Measurements from ENCODE around the gene PTGER1. TPM values are rescaled to one million over a fixed set of nuclear protein-coding genes. Genes with fewer than 3 reads are reported as not detected.
A peak's percentile ranks its signal among the peaks of the same experiment; 100 is the strongest.
"Not testable (repeated sequence)": the region's sequence is repeated elsewhere in the genome, so short reads cannot be mapped to it uniquely, and the experiment has no call there.

The PTGER1 gene
- polyA plus RNA-seq, 3 donors: 0.18 to 1.9 TPM; not detected in 1

DNA sequence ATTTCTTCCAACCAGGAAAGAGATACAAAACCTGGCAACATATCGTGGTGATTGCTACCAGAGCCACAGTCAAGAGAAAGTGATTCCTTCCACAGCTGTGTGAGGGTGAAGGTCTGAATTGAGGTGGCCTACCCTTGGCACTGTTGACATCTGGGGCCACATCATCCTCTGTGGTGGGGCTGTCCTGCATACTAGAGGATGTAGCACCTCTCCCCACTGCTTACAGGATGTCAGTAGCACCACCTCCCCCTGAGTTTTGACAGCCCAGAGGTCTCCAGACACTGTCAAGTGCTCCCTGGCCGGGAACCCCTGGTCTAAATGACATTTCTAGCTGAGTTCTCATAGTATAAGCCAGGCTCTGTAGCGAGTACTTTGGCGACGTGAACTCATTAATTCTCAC is 15.5 kb downstream of the PTGER1 start:
- WGBS, 3 donors: 69 to 78% (median 72%) methylated on average over 5 of the region's 5 CpGs
- no peak overlapping the region for H3K27ac ChIP-seq (ENCODE audit: low read depth, low read length)

GRCh38 chr19:14452303-14452702 is 22.9 kb downstream of the PTGER1 start:
- WGBS, 3 donors: 96 to 99% (median 98%) methylated on average over 3 of the region's 3 CpGs
- H3K27ac ChIP-seq (ENCODE audit: low read depth, low read length): not testable (repeated sequence)

- H3K27ac ChIP-seq (ENCODE audit: low read depth, low read length): no peak overlapping the region
- WGBS, 3 donors: 97 to 98% (median 97%) methylated on average over 14 to 19 of the region's 19 CpGs
These were observed 24.3 kb downstream of the PTGER1 start for GRCh38 chr19:14450876-14451275.

DNA sequence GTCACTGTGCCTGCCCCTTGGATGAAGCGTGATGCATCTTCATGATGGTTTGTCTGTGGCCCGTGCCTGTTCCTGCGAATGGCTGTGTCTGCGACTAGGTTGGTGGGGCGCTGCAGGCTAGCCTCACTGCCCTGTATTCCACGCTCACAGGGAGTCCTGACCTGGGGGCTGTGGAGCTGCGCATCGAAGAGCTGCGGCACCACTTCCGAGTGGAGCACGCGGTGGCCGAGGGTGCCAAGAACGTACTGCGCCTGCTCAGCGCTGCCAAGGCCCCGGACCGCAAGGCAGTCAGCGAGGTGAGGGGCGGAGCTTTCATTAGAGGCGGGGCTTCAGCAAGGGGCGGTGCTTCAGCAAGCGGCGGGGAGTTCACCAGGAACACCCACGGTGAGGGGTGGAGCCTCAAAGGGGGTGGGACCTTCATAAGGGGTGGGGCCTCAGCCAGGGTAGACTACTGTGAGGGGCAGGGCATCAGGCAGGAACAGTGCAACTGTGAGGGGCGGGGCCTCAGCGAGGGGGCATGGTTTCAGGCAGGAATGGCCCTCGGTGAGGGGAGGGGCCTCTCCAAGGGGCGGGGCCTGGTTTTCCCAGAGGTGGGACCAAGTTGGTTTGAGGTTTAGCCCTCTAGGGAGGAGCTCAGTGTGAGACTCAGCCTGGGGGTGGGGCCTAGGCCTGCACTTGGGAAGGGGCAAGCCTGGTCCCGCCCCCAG is 24.8 kb downstream of the PTGER1 start:
- 85 to 87% (median 86%) methylated on average over 28 to 30 of the region's 30 CpGs for WGBS, 3 donors
- H3K27ac ChIP-seq (ENCODE audit: low read depth, low read length): no peak overlapping the region

- 84 to 89% (median 86%) methylated on average over 6 of the region's 6 CpGs for WGBS, 3 donors
These were observed 25.8 kb downstream of the PTGER1 start for GRCh38 chr19:14449321-14449720.

DNA sequence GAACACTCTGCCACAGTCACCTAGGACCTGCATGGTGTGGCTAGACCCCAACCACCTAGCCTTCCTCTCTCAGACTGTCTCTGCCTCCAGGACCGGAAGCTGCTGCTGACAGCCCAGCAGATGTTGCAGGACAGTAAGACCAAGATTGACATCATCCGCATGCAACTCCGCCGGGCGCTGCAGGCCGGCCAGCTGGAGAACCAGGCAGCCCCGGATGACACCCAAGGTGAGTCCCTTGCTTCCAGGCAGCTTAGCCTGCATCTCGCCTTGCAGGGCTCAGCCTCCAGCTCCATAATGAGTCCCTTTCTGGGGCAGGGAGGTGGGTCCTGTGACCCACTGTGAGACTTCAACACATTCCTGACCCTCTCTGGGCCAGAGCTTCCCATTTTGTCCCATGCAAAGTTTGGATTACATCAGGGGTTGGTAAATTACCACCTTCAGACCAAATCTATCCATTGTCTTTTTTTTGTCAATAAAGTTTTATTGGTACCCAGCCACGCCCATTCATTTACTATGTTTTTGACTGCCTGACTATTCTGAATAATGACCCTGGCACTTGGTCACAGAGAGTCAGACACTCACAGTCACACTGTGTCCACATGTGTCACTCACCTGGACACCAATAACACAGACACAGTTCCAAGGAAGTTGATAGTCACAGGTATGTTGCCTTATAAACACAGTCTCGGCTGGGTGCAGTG is 28.7 kb downstream of the PTGER1 start:
- 96 to 98% (median 98%) methylated on average over 10 of the region's 10 CpGs for WGBS, 3 donors
- no peak overlapping the region for H3K27ac ChIP-seq (ENCODE audit: low read depth, low read length)

More at GRCh38 chr19:14449321-14449720, 25.8 kb downstream of the PTGER1 start:
- no peak overlapping the region for H3K27ac ChIP-seq (ENCODE audit: low read depth, low read length)

- no peak overlapping the region for H3K27ac ChIP-seq (ENCODE audit: low read depth, low read length)
- 92 to 96% (median 96%) methylated on average over 14 of the region's 14 CpGs for WGBS, 3 donors
These were observed 31.4 kb downstream of the PTGER1 start for GRCh38 chr19:14443632-14444216.

- H3K27ac ChIP-seq (ENCODE audit: low read depth, low read length): no peak overlapping the region
- 84 to 97% (median 96%) methylated on average over 16 of the region's 16 CpGs for WGBS, 3 donors
These were observed 32.1 kb downstream of the PTGER1 start for GRCh38 chr19:14442891-14443631.

- no peak overlapping the region for H3K27ac ChIP-seq (ENCODE audit: low read depth, low read length)
- 86 to 89% (median 89%) methylated on average over 32 to 34 of the region's 34 CpGs for WGBS, 3 donors
These were observed 33.9 kb downstream of the PTGER1 start for GRCh38 chr19:14441041-14441938.

DNA sequence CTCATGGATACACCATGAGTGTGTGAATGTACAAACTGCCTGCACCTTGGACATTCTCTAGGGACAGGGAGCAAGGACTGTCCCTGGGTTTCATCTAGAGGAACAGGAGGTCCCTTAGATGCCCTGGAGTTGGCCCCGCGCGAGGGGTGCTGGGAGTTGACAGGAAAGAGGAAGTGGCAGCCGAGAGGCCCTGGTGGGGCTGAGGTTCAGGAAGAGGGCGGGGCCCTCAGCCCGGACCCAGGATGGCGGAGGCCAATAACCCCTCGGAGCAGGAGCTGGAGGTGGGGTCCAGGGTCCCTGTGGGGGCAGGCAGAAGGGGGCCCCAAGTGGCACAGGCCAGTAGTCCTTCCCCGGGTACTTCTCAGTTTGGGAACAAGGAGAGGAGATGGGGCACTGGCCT is 35.1 kb downstream of the PTGER1 start:
- WGBS, 3 donors: 31 to 59% (median 35%) methylated on average over 9 of the region's 9 CpGs
- peak overlapping the region; percentile 12 for H3K27ac ChIP-seq (ENCODE audit: low read depth, low read length)

GRCh38 chr19:14439014-14439413 is 36.1 kb downstream of the PTGER1 start:
- WGBS, 3 donors: 42 to 68% (median 47%) methylated on average over 9 of the region's 9 CpGs
- no peak overlapping the region for H3K27ac ChIP-seq (ENCODE audit: low read depth, low read length)

GRCh38 chr19:14437578-14438140 is 37.5 kb downstream of the PTGER1 start:
- no peak overlapping the region for H3K27ac ChIP-seq (ENCODE audit: low read depth, low read length)
- WGBS, 3 donors: 92 to 94% (median 92%) methylated on average over 7 of the region's 7 CpGs

DNA sequence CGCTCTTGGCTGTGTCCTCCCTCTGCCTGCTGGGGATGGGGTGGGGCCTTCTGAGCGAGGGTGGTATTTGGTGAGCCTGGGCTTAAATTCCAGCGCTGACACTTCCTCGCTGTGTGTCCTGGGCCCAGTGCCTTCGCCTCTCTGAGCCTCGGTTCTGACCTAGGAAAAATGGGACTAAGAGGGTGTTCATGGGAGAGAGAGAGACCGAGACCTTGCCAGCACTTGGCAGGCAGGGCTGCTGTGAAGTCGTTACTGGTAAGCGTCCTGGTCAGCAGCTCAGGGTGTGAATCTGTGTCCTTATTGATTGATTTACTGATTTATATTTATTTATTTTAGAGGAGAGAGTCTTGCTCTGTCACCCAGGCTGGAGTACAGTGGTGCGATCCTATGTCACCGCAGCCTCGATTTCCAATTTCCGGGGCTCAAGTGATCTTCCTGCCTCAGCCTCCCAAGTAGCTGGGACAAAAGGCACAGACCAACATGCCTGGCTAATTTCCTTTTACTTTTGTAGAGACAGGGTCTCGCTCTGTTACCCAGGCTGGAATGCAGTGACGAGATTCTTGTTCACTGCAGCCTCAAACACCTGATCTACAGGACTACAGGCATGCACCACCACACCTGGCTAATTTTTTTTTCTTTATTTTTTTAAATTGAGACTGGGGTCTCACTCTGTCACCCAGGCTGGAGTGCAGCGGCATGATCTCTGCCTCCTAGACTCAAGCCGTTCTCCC is 39.7 kb downstream of the PTGER1 start:
- WGBS, 3 donors: 64 to 81% (median 68%) methylated on average over 17 of the region's 17 CpGs
- H3K27ac ChIP-seq (ENCODE audit: low read depth, low read length): no peak overlapping the region

DNA sequence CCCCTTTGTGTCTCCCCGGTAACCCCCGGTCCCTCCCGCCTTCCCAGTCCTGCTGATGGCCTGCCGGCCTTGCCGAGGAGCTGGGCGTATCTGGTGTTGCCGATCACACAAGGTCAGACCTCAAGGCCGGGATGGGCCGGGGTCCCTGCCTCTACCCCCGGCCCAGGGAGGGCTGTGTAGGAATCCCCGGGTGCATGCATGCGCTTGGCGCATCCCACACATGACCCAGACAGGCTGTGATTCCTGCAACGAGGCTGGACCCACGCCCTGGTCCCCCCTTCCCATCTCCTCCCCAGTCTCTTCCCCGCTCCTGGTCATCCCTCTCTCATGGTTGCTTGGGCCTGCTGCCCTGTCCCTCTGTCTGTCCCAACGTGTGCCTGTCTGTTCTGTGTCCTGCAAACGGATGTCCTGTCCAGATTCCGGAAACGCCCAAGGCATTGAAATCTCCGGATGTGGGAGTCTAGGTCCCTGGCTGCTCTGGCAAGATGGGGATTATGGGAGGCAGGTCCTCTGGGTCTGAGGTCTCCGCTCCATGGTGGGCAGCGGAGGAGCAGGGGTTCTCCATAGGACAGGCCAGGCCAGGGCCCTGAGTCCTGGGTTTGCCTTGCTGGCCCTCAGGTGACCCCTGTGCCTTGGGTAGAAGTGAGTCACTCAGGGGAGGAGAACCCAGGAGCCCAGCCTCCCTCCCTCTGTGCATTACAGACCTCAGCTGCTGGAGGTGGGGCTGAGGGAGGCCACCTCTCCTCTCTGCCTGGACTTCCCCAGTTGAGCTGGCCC is 40.4 kb downstream of the PTGER1 start:
- peak overlapping the region; percentile 51 for H3K27ac ChIP-seq (ENCODE audit: low read depth, low read length)
- WGBS, 3 donors: 34 to 55% (median 44%) methylated on average over 23 of the region's 23 CpGs

- 1 to 3% (median 2%) methylated on average over 39 to 52 of the region's 52 CpGs for WGBS, 3 donors
- no peak overlapping the region for H3K27ac ChIP-seq (ENCODE audit: low read depth, low read length)
These were observed 41.3 kb downstream of the PTGER1 start for GRCh38 chr19:14433554-14434501.
